Stomach (tissue), 4 donors: ENCODE results near the gene MRPL42.

Experiments
- POLR2A ChIP-seq, 4 donors: fragments of 450-650 bp; IDR thresholded peaks; one replicate each; pipeline ENCODE4 v1.6.1; 2016; ENCODE audit warnings: antibody characterized with exemption in 4 of 4, control low read depth in 2 of 4, mild to moderate bottlenecking in 1 of 4, moderate library complexity in 1 of 4
- POLR2AphosphoS5 ChIP-seq, 3 donors: sonication (generic); formaldehyde crosslinking; IDR thresholded peaks; one replicate each; pipeline ENCODE4 v1.6.1; 2016; ENCODE audit warnings: antibody characterized with exemption in 3 of 3
- TF ChIP-seq, protein P1 (sequence below), 7 experiments: fragments of 450-650 bp in 4 of 7; fragments of 200-600 bp in 3 of 7; sonication (generic) in 3 of 7; IDR thresholded peaks; one replicate each; pipeline ENCODE4 v1.5.1; 2016 to 2019; ENCODE audit warnings: antibody characterized with exemption in 7 of 7, control low read depth in 2 of 7, mild to moderate bottlenecking in 1 of 7

DNA sequence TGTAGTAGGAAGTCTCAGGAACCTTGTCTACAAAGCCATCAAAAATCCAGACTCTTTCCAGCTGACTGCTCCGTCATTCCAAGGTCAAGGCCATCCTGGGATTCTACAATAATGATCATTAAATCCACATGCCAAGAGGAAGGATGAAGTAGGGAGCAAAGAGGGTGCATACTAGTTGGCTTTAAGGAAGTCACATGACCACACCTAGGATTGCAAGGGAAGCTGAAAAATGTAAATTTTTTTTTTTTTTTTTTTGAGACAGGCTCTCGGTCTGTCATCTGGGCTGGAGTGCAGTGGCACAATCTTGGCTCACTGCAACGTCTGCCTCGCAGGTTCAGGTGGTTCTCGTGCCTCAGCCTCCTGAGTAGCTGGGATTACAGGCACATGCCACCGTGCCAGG is 7.3 kb upstream of the MRPL42 start:
- TF ChIP-seq, protein P1, sequence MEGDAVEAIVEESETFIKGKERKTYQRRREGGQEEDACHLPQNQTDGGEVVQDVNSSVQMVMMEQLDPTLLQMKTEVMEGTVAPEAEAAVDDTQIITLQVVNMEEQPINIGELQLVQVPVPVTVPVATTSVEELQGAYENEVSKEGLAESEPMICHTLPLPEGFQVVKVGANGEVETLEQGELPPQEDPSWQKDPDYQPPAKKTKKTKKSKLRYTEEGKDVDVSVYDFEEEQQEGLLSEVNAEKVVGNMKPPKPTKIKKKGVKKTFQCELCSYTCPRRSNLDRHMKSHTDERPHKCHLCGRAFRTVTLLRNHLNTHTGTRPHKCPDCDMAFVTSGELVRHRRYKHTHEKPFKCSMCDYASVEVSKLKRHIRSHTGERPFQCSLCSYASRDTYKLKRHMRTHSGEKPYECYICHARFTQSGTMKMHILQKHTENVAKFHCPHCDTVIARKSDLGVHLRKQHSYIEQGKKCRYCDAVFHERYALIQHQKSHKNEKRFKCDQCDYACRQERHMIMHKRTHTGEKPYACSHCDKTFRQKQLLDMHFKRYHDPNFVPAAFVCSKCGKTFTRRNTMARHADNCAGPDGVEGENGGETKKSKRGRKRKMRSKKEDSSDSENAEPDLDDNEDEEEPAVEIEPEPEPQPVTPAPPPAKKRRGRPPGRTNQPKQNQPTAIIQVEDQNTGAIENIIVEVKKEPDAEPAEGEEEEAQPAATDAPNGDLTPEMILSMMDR (IDR thresholded peaks at IDR 0.05) = no peak
- TF ChIP-seq POLR2AphosphoS5 (IDR thresholded peaks at IDR 0.05) (no peak), POLR2A (IDR thresholded peaks at IDR 0.05) (no peak)
